Measurements from ENCODE around the gene KDM4C.
"Not testable (repeated sequence)": the region's sequence is repeated elsewhere in the genome, so short reads cannot be mapped to it uniquely, and the experiment has no call there.

Gene KDM4C

GRCh38 chr9:6757456-6758247 is at the start of gene KDM4C:
KDM4C (plus strand) TSS chr9:6757973; CDS start chr9:6792989, 35,016 bp downstream.
- peak; percentile 58 to 99 (median 94) for DNase-seq

- DNase-seq, result no peak
These were observed 49.0 kb upstream of the KDM4C start for GRCh38 chr9:6708732-6709131.

GRCh38 chr9:6711403-6711802 is 46.4 kb upstream of the KDM4C start:
- DNase-seq, result no peak

GRCh38 chr9:6712041-6712440 is 45.7 kb upstream of the KDM4C start:
- no peak for DNase-seq

- no peak for DNase-seq
These were observed 43.6 kb upstream of the KDM4C start for GRCh38 chr9:6714176-6714575.

- DNase-seq, result not testable (repeated sequence)
These were observed 42.5 kb upstream of the KDM4C start for GRCh38 chr9:6715153-6715754.

- peak in 42 of 58 donors; percentile 1 to 51 (median 23) for DNase-seq
These were observed 41.8 kb upstream of the KDM4C start for GRCh38 chr9:6715755-6716643.

- no peak for DNase-seq
These were observed 41.0 kb upstream of the KDM4C start for GRCh38 chr9:6716766-6717165.

GRCh38 chr9:6723881-6724420 is 33.8 kb upstream of the KDM4C start:
- no peak for DNase-seq

GRCh38 chr9:6733257-6733656 is 24.5 kb upstream of the KDM4C start:
- DNase-seq, result no peak

GRCh38 chr9:6733831-6734230 is 23.9 kb upstream of the KDM4C start:
- DNase-seq, result no peak

GRCh38 chr9:6735422-6735821 is 22.4 kb upstream of the KDM4C start:
- DNase-seq, result no peak

- DNase-seq, result no peak
These were observed 18.6 kb upstream of the KDM4C start for GRCh38 chr9:6739218-6739617.

- not testable (repeated sequence) for DNase-seq
These were observed 8.9 kb upstream of the KDM4C start for GRCh38 chr9:6748861-6749260.

- not testable (repeated sequence) for DNase-seq
These were observed 2.9 kb upstream of the KDM4C start for GRCh38 chr9:6754861-6755260.

GRCh38 chr9:6757132-6757455 is 679 bp upstream of the KDM4C start:
- peak in 21 of 58 donors; percentile 33 to 93 (median 58) for DNase-seq

GRCh38 chr9:6758248-6758497 is 400 bp downstream of the KDM4C start:
- DNase-seq, result peak in 6 of 58 donors; percentile 41 to 67 (median 58)

- peak in 56 of 58 donors; percentile 17 to 85 (median 60) for DNase-seq
These were observed 868 bp downstream of the KDM4C start for GRCh38 chr9:6758498-6759184.

GRCh38 chr9:6759185-6759977 is 1.6 kb downstream of the KDM4C start:
- DNase-seq, result peak in 1 of 58 donors; percentile 15

GRCh38 chr9:6761306-6761705 is 3.5 kb downstream of the KDM4C start:
- no peak for DNase-seq
